ENCODE data around the gene DLG2.

GRCh38 chr11:85263328-85263727, 363.8 kb downstream of the DLG2 start:
- no peak for TF ChIP-seq CTCF (IDR thresholded peaks at IDR 0.05)
- no peak for TF ChIP-seq POLR2A (IDR thresholded peaks at IDR 0.05)
- TF ChIP-seq EP300 (IDR thresholded peaks at IDR 0.05), result no peak

Measured in tibial nerve (tissue), 4 donors.